GM06990 (cell line): ENCODE data around the gene KCNQ5.

Experiments used
- DNase-seq: peaks from one replicate; pipeline ENCODE4 v3.0.0-alpha.2; 2011; ENCODE audit not compliant: insufficient read length; ENCODE audit errors: extremely low read depth
- H3K27me3 ChIP-seq: replicated peaks from 2 replicates; pipeline ENCODE4 v1.6.0; 2011; ENCODE audit warnings: low read length; ENCODE audit not compliant: control insufficient read depth, insufficient read depth
- H3K36me3 ChIP-seq: 2 replicates; pipeline ENCODE4 v1.5.1; 2011; ENCODE audit warnings: low read length; ENCODE audit not compliant: control insufficient read depth, insufficient read depth
- H3K4me3 ChIP-seq: replicated peaks from 2 replicates; pipeline ENCODE4 v1.5.1; 2011; ENCODE audit warnings: low read depth, mild to moderate bottlenecking, control low read depth, low read length
- CTCF ChIP-seq: IDR thresholded peaks from 2 replicates; pipeline ENCODE4 v1.5.1; 2011; ENCODE audit warnings: low read length, control low read depth, mild to moderate bottlenecking, inconsistent platforms; ENCODE audit not compliant: insufficient read depth, poor library complexity, severe bottlenecking

KCNQ5 gene

GRCh38 chr6:72657407-72658197 is 35.7 kb downstream of the KCNQ5 start:
- H3K27me3 ChIP-seq = no peaks in the 10 kb centered on the region
- H3K4me3 ChIP-seq = no peak overlapping the region
- no peaks in the 10 kb centered on the region for H3K36me3 ChIP-seq
- DNase-seq = no peak
- no peak for TF ChIP-seq CTCF

GRCh38 chr6:72659754-72660153 is 37.9 kb downstream of the KCNQ5 start:
- no peak for TF ChIP-seq CTCF
- H3K36me3 ChIP-seq = no peaks in the 10 kb centered on the region
- no peaks in the 10 kb centered on the region for H3K27me3 ChIP-seq
- no peak overlapping the region for H3K4me3 ChIP-seq
- no peak for DNase-seq

GRCh38 chr6:72661411-72661810 is 39.5 kb downstream of the KCNQ5 start:
- Histone ChIP-seq H3K4me3 (no peak overlapping the region), H3K36me3 (no peaks in the 10 kb centered on the region), H3K27me3 (no peaks in the 10 kb centered on the region)
- no peak for TF ChIP-seq CTCF
- DNase-seq = no peak

DNA sequence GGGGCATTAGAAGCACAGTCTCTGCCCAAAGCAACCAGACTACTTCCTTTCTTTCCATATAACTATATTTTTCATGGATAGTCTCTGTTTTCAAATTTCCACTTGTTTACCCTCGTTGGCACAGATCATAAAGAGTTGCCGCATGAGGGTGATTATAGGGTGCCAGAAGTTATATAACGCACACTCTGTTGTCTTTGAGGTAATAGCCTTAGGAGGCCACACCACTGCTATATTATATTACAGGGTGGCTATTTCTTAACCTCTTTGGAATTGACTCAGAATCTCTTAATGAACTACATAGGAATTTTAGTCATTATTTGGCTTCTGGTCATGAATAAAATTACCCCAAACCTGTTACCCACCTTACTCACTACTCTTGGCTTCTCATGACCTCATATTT is 43.7 kb downstream of the KCNQ5 start:
- Histone ChIP-seq H3K4me3 (no peak overlapping the region), H3K36me3 (no peaks in the 10 kb centered on the region), H3K27me3 (no peaks in the 10 kb centered on the region)
- DNase-seq = no peak
- no peak for TF ChIP-seq CTCF

GRCh38 chr6:72669324-72669723 is 47.5 kb downstream of the KCNQ5 start:
- no peak for TF ChIP-seq CTCF
- H3K4me3 ChIP-seq = no peak overlapping the region
- no peaks in the 10 kb centered on the region for H3K36me3 ChIP-seq
- no peak for DNase-seq
- no peaks in the 10 kb centered on the region for H3K27me3 ChIP-seq
